Peyer's patch (tissue), 4 donors: ENCODE data around the gene TRAPPC5.

ENCODE experiments used
- CTCF ChIP-seq, 6 experiments: fragments of 450-650 bp in 4 of 6; fragments of 200-600 bp in 2 of 6; sonication (generic) in 1 of 6; IDR thresholded peaks; one replicate each; pipeline ENCODE4 v1.5.1; 2017 to 2019; ENCODE audit warnings: antibody characterized with exemption in 6 of 6, mild to moderate bottlenecking in 3 of 6, moderate library complexity in 1 of 6
- POLR2A ChIP-seq, 2 donors: fragments of 450-650 bp; IDR thresholded peaks; one replicate each; pipeline ENCODE4 v1.5.1; 2017; ENCODE audit warnings: antibody characterized with exemption in 2 of 2, mild to moderate bottlenecking in 2 of 2, moderate library complexity in 2 of 2

GRCh38 chr19:7638802-7639465 is 41.7 kb upstream of the TRAPPC5 start:
- no peak for TF ChIP-seq CTCF (IDR thresholded peaks at IDR 0.05)
- TF ChIP-seq POLR2A (IDR thresholded peaks at IDR 0.05) = no peak
